ENCODE measurements around the gene TNFRSF25. TPM values are rescaled to one million over a fixed set of nuclear protein-coding genes. Genes with fewer than 3 reads are reported as not detected.

TNFRSF25 gene
- total and polyA plus RNA-seq, 10 of the 15 experiments (the other 5 are each of a cell fraction or from before 2014, with no cell fraction given), result 0.23 to 8.6 (median 0.46) TPM; not detected in 5

DNA sequence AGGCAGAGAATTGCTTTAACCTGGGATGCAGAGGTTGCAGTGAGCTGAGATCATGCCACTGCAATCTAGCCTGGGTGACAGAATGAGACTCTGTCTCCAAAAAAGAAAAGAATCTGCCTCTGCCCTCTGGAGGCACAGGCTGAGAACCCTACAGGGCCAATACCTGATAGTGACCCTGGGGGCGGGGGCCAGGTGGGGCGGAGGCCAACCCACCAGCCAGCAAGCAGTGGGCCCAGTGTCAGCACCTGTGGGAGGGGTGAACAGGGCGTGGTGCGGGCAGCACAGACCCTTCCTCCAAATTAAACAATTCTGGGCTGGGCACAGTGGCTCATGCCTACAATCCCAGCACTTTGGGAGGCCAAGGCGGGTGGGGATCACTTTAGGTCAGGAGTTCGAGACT is 44.5 kb upstream of the TNFRSF25 start:
- no TSS peak for BruUV-seq (replicated peaks)
- Histone ChIP-seq H3K27me3 (replicated peaks in 1 of 2; ENCODE audit: control insufficient read depth in 2 of 2, insufficient read depth in 2 of 2, low read length in 1 of 2) (no peaks in the 10 kb centered on the region; a peak in 1 of 4 replicates), H4K20me1 (ENCODE audit: control insufficient read depth, insufficient read depth) (no peaks in the 10 kb centered on the region), H3K4me2 (ENCODE audit: control insufficient read depth, insufficient read depth) (no peak overlapping the region), H3K36me3 (ENCODE audit: control insufficient read depth in 2 of 2, insufficient read depth in 2 of 2, low read length in 1 of 2) (no peaks in the 10 kb centered on the region), H3K9ac (ENCODE audit: control insufficient read depth, insufficient read depth, low read length) (no peak overlapping the region), H3K9me3 (replicated peaks; ENCODE audit: control insufficient read depth, insufficient read depth, low read length) (no peaks in the 10 kb centered on the region), H2AFZ (ENCODE audit: control insufficient read depth, low read depth, low read length) (no peak overlapping the region), H3K4me1 (ENCODE audit: control insufficient read depth, insufficient read depth, low read length) (no peaks in the 10 kb centered on the region), H3K79me2 (ENCODE audit: control insufficient read depth, insufficient read depth, low read length) (no peaks in the 10 kb centered on the region), H3K4me3 (no peak overlapping the region), H3K27ac (ENCODE audit: control insufficient read depth, insufficient read depth) (no peak overlapping the region)
- RAD21 ChIA-PET (ENCODE audit: unreplicated experiment), result no interaction called here
- FAIRE-seq (no peak), DNase-seq (ENCODE audit: low read depth, low spot score) (no peak), ATAC-seq (no peak)
- SMC1A ChIA-PET (ENCODE audit: uncharacterized antibody, unreplicated experiment), result no interaction called here
- POLR2A ChIA-PET, result no interaction called here
- WGBS (ENCODE audit: insufficient coverage, insufficient replicate concordance, low lambda C conversion rate, missing lambda C conversion rate), result 31% methylated on average over 6 of the region's 6 CpGs
- intact Hi-C loops (cut with micrococcal nuclease; ENCODE audit: unreplicated experiment) (no loop called here), in situ Hi-C loops (cut with MboI) (no loop called here)
- TF ChIP-seq KLF5 (IDR thresholded peaks at IDR 0.05; ENCODE audit: partially characterized antibody) (no peak), LARP7 (IDR thresholded peaks at IDR 0.05) (no peak), CHD2 (IDR thresholded peaks at IDR 0.05; ENCODE audit: borderline replicate concordance, low read depth, low read length) (no peak), TARDBP (IDR thresholded peaks at IDR 0.05; ENCODE audit: borderline replicate concordance) (no peak), SP1 (IDR thresholded peaks at IDR 0.05; ENCODE audit: low read depth, low read length) (no peak), JUNB (IDR thresholded peaks at IDR 0.05) (no peak), RELA (IDR thresholded peaks at IDR 0.05; ENCODE audit: borderline replicate concordance, partially characterized antibody) (no peak), PAX5 (IDR thresholded peaks at IDR 0.05; ENCODE audit: borderline replicate concordance, low read depth, low read length) (no peak), POLR2AphosphoS2 (IDR thresholded peaks at IDR 0.05; ENCODE audit: low read depth, low read length) (no peak)
- TF ChIP-seq, protein P1, sequence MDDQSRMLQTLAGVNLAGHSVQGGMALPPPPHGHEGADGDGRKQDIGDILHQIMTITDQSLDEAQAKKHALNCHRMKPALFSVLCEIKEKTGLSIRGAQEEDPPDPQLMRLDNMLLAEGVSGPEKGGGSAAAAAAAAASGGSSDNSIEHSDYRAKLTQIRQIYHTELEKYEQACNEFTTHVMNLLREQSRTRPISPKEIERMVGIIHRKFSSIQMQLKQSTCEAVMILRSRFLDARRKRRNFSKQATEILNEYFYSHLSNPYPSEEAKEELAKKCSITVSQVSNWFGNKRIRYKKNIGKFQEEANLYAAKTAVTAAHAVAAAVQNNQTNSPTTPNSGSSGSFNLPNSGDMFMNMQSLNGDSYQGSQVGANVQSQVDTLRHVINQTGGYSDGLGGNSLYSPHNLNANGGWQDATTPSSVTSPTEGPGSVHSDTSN (IDR thresholded peaks at IDR 0.05; ENCODE audit: insufficient replicate concordance, low read depth, low read length), result no peak
- CTCF ChIA-PET, result no interaction called here
